Right renal cortex interstitium (tissue), 3 donors: ENCODE measurements around the gene RAB24. TPM values are rescaled to one million over a fixed set of nuclear protein-coding genes. Genes with fewer than 3 reads are reported as not detected.
"Not testable (repeated sequence)": the region's sequence is repeated elsewhere in the genome, so short reads cannot be mapped to it uniquely, and the experiment has no call there.

Experiments used
- DNase-seq, 3 donors: peaks; one replicate each; pipeline ENCODE4 v3.0.0-alpha.2; 2013; ENCODE audit warnings: low read depth in 3 of 3, low spot score in 2 of 3
- polyA plus RNA-seq, 3 donors: library from polyadenylated mRNA; unstranded; fragments of 120-200 nt; gene quantifications; one replicate each; pipeline ENCODE4 v1.2.1, GENCODE V29; 2013; ENCODE audit not compliant: insufficient read length in 3 of 3

RAB24 gene
- 10 to 100 TPM; 22.9 to 30.9 (median 25.7) TPM for polyA plus RNA-seq

DNA sequence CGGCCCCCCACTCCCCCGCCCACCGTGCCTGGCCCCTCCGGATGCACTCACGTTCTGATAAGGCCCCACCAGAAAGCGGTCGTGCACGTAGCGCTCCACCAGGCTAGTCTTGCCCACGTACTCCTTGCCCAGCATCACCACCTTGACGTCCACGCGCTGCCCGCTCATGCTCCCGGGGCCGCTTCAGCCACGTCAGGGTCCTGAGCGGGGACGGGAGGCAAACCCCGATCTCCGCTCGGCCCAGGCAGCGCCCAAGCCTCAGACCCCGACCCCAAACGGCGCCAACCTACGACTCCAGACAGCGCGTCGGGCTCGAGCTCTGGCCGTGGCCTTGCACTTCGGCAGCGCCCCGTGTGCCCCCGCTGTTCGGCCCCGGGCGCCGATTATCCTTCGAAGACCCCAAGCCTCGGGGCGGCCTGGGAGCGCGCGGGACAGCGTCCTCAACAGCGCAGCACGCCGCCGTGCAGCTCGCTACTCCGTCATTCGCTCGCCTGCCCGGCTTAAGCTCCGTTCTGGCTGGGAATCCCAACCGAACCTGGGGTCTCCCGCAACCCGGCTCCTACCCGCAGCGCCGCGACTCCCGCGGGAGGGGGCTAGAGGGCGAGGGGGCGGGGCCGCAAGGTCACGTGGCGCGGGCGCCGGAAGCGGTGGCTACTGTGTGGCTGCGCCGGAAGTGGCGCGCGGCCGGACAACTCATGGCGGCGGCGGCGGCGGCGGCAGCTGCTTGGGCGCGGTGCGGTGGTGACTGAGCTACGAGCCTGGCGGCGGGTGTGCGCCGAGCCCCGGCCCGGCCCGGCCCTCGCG lies at the start of gene RAB24, which contains the start of gene PRELID1:
Gene RAB24, minus strand, starts transcription at position 599 of the 804 bp plus-strand sequence. Its CDS starts 431 bp downstream, at position 168.
Gene PRELID1, plus strand, starts transcription at position 679 of the 804 bp plus-strand sequence. CDS start 187 bp downstream, outside the sequence.
- peak in 2 of 3 donors; percentile 58 to 72 for DNase-seq

DNA sequence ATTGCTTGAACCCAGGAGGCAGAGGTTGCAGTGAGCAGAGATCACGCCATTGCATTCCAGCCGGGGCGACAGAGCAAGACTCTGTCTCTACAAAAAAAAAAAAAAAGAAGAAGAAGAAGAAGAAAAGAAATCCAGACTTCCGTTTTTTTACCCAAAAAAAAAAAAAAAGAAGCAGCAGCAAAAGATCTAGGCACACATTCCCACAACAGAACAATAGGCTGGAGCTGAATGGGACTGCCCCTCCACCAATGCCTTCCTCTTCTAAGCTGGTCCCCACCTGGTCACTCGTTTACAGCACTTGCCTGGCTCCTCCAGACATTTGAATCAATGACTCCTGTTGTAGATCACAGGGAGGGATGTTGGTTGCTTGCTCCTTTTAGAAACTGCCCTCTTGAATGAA lies 49.6 kb upstream of the RAB24 start:
- no peak for DNase-seq

DNA sequence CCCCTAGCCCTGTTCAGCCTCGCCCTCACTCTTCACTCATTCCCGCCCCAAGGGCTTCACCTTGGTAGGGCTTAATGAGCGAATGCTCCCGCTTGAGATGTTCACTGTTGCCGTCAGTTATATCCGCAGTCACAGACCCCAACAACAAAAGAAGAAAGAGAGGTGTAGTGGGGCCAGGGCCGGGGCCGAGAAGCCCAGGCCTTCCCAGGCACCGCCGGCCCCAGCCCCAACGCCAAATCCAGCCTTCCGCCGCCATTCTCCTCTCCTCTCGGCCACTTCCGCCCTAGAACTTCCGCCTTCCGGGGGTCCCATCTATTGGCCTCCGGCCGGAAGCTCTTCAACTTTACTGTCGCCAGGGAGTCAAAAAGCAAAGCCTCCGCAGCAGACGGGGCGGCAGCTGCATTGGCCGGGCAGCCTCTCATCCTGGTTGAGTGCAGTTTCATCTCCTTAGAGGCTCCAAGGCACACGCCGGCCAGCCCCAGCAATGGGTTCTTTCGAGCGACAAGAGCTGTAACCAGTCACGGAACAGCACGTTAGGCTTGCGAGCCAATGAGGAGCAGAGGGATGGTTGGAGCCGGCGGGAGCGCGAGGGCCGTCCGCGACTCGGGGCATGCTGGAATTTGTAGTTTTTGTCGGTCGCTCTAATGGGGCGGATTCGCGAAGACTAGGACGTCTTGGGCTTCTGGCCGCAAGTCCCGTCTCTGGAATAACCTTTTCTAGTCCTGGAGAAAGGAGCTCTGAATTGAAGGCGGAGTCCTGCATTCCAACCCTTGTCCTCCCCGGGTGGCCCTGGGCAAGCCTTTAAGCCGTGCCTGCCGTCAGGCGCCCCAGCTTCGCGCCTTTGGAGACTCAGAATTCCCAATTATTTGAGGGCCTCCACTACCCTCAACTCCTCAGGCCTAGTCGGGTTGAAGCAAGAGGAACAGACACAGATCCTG lies 48.1 kb upstream of the RAB24 start, which contains the start of gene LMAN2:
Gene LMAN2, minus strand, starts transcription at position 277 of the 938 bp plus-strand sequence. Its CDS starts 21 bp downstream, at position 256.
- DNase-seq = peak; percentile 89 to 96 (median 90)

DNA sequence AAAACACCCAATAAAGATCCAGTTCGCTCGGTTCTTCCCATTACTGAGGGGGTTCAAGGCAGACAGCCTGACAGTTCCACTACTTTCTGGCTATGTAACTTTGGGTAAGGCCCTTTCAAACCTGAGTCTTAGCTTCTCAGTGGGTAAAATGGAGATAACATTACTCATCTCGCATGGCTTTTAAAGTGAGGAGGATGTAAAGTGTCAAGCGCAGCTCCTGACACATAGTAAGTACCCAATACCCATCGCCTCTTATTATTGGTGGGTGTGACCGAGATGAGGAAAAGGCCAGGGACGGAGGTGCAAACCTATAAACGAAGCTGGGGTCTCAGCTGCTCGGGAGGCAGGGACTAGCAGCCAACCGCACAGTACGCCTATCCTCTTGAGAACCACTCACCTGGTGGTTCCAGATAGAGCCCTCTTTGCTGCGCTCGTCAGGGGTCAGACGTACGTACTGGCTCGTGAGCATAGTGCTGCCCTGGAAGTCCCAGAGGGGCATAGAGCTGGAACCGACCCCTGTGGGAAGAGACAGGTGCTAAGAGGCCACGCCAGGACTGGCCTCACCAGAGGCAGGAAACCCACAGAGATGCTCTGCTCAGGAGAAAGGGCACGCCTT lies 47.4 kb upstream of the RAB24 start:
- DNase-seq = no peak

DNA sequence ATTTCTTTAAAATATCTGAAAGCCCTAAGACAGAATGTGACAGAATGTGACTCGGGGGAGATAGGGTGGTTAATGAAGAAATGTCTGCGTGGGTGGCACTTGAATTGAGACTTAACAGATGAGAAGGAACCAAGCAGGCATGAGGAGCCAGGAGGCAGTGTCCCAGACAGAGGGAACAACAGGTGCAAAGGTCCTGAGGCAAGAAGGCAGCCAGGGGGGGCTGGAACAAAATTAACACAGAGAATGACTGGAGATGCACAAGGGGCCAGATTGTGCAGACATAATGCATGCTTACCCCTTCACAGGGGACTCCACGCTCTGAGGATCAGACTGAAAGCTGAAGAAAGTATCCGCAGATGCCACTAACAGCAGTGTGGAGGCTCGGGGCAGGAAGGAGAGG lies 46.2 kb upstream of the RAB24 start:
- no peak for DNase-seq

DNA sequence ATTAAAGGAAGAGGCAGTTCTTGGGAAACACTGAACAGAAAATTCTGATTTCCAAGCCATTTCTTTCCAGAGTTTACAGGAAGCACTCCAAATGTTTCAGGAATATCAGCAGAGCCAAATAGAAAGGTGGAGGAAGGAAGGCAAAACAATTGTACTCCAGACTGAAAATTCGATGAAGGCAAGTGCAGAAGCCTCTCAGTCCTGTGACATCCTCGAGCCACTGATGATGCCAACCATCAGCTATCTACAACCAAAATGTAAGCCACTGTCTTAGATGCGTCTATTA lies 45.8 kb upstream of the RAB24 start:
- no peak for DNase-seq

DNA sequence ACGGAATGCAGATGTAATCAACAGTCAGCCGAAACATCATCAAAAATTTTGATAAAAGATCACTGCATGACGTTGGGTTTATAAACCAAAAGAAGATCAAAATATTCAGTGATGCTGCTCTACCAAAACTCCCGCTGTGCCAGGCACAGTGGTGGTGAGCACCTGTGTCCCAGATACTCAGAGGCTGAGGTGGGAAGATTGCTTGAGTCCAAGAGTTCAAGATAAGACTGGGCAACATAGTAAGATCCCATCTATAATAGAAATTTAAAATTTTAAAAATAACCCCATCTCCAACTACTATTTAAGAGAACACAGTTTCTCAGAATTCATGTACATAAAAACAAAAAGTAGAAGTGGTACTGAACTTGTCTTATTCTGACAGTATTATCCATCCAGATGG lies 44.2 kb upstream of the RAB24 start:
- DNase-seq = no peak

DNA sequence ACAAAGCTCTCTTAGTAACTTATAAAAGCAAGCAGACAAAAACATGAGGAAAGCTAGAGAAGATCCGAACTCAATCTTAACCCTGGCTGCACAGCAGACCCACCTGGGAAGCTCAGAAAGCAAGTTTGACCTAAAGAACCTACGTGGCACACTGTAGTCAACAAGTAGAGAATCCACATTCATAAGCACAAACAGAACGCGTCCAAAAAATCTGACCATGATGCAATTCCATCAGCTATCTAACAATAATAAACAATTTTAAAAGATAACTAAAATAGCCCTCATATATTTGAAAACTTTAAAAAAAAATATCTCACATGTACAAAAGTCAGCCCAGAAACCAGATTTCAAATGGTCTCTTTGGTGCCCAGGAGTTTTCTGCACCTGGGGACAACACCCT lies 43.3 kb upstream of the RAB24 start:
- DNase-seq = no peak

DNA sequence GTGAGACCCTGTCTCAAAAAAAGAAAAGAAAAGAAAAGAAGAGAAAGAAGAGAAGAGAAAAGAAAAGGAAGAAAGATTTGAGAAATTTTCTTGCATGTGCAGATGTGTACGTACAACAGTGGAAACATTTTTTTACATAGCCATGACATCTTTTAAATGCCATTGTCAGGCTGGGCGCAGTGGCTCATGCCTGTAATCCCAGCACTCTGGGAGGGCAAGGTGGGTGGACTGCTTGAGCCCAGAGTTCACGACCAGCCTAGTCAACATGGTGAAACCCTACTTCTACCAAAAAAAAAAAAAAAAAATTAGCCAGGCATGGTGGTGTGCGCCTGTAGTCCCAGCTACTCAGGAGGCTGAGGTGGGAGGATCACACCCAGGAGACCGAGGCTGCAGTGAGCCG lies 41.4 kb upstream of the RAB24 start:
- DNase-seq = no peak

DNA sequence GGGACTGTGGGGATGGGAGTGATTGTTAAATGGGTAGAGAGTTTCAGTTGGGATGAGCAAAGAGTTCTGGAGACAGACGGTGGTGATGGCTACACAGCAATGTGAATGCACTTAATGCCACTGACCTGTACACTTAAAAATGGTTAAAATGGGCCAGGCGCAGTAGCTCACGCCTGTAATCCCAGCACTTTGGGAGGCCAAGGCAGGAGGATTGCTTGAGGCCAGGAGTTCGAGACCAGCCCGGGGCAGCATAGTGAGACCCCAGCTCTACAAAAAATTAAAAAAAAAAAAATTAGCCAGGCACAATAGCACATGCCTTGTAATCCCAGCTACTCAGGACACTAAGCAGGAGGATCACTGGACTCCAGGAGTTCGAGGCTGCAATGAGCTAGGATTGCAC lies 40.3 kb upstream of the RAB24 start:
- no peak for DNase-seq

DNA sequence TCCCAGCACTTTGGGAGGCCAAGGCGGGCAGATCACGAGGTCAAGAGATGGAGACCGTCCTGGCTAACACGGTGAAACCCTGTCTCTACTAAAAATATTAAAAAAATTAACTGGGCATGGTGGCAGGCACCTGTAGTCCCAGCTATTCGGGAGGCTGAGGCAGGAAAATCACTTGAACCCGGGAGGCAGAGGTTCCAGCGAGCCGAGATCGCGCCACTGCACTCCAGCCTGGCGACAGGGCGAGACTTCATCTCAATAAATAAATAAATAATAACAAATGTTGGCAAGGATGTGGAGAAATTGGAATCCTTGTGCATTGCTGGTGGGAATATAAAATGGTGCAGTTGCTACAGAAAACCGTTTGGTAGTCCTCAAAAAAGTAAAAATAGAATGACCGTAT lies 39.5 kb upstream of the RAB24 start:
- not testable (repeated sequence) for DNase-seq

DNA sequence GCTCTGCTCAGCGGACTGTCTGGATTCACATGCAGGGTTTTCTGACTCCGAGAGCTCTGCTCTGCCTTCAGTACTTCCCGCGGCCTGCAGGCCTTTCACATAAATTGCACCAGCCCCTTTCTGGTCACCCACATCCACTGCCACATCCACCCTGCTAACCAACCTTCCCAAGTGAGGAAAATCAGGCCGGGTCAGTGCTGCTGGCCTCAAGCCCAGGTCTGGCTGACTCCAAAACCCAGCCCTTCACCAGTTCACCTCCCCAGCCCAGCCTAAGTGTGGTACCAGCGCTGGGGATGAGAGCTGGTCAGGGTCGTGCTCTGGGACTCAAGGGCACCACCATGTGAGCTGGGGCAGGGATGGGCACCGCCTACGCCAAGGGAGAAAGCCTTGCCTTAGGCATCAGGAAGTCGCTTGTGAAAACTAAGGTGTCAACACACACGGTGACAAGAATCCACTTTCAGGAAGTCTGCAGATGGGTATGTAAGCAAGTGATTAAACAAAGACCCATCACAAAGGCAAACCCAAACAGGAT lies 35.7 kb upstream of the RAB24 start:
- no peak for DNase-seq

DNA sequence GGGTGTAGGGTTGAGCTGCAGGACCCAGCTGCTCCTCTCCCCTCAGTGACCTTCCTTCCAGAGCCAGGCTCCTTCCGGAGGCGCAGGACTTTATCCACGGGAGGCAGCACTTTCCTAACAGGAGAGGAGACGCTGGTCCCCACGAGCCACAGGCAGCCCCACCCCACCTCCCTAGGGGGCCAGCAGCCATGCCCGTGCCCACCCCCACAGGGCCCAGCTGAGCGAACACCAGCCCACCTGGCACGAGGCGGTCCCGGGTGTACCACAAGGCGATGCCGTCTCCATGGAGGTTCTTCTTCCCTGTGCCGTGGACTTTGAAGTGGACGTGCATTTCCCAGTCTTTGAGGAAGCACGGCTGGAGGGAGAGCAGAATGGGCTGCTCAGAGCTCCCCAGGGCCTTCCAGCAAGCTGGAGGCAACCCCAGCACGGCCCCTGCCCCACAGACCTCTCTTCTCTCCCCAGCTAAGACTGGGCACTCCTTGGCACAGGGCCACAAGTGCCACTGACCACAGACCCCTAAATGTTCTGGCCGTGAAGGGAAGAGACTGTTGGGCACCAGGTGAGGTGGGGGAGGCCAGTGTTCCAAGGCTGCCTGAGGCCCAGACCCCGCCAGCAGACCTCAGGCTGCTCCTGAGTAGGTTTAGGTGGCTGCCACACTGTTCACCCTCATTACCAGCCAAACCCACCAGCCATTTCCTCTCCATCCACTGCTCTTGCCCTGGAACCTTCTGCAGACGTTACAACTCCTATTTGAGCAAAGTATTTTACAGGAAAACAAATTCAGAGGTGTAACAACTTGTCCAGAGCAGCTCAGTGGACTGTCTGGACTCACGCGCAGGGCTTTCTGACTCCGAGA lies 35.0 kb upstream of the RAB24 start:
- DNase-seq = no peak

DNA sequence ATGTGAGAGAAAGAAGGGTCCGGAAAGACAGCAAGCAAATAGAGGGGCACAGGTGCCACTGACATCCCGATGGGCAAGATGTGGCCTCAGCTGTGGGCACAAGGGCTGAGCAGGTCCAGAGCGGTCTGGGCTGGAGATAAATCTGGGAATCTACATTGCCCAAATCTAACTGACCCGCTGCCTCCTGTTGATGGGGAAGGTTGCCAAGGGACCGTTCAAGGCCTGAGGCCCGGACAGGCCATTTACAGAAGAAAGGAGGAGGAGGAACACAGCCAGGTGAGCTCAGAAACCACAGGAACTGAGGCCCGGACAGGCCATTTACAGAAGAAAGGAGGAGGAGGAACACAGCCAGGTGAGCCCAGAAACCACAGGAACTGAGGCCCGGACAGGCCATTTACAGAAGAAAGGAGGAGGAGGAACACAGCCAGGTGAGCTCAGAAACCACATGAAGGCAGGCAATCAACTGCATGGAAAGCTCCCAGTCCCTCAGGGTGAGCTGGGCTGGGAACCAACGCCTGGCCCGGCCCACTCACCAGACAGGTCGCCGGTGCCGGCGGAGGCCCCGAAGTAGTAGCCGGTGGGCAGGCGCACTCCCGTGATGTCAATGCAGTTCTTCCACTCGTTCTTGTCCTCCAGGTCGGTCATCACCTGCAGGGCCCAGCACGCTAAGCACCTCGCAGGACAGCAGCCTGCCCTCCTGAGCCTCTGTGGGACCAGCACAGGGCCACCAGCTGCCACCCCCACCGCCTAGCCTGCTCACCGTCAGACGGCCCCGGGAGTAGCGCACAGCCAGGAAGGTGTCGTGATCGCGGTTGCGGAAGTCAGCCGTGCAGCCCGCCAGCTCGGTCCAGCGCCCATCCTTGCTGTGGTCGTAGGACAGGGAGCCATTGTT lies 33.3 kb upstream of the RAB24 start:
- no peak for DNase-seq

DNA sequence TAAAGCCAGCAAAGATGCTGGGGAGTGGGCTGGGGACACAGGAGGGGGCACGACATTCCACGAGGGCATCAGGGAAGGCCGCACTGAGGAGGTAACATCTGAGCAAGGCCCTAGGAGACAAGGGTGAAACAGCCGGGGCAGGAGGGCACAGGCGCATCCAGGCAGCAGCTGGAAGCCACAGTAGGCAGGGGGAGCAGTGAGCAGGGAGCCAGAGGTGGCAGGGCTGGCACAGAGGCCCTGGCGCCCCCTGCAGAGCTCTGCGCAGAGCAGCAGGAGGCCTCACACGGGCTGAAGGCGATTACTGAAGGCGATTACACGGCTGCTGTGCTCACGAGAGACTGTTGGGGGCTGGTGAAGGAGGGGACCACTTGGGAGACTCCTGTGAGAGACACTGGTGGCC lies 32.6 kb upstream of the RAB24 start:
- no peak for DNase-seq

DNA sequence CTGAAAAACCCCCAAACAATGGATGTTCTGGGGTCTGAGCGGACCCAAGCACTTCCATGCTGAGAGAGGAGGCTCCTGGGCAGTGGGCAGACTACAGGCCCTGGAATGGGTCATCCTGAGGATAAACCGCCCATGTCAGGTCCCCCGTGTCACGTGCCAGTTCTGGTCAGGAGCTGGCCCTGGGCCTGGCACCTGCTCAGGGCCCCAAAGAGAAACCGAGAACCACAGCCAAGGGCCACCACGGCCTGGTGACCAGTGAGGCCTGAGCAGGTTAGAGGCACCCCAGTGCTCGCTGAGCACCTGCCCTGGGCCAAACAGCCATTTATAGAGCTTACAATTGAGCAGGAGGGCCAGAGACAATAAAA lies 32.2 kb upstream of the RAB24 start:
- DNase-seq = no peak

DNA sequence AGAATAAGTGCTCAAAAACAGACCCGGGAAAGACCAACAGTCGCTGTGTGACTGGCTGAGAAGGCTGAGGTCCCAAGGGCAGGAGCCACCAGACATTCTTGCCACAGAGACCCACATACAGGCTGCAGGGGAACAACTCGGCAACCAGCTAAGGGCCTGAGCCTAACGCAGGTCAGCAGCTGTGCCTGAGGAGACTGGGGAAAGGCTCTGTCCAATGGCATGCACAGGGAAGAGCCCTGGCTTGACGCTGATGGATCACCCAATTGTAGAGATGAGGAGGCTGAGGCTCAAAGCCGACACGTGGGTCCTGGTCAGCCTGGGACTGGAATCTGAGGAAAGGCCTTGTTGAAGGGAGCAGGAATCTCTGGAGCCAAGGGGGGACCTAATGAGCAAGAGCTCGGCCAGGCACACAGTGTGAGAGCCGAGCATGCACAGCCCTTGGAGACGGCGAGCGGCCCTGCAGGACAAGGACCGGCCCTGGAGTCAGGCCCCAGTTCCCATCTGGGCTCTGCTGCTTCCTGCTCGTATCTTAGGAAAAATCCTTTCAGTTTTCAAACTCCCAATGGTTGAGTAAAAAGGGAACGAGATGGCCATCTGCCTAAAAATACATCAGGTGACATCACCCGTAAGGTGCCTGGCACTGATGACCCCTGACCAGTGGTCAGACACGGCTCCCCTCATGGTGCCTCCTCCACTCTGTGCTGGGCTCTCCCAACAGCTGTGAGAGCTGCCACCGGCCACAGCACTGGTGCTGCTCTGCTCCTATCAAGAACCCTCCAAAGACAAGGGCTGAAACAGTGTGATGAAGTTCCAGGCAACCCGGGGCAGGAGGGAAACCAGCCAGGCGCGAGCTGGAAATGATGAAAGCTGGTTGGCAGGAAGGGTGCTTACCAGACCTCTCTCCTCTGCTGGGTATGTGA lies 31.5 kb upstream of the RAB24 start:
- no peak for DNase-seq

DNA sequence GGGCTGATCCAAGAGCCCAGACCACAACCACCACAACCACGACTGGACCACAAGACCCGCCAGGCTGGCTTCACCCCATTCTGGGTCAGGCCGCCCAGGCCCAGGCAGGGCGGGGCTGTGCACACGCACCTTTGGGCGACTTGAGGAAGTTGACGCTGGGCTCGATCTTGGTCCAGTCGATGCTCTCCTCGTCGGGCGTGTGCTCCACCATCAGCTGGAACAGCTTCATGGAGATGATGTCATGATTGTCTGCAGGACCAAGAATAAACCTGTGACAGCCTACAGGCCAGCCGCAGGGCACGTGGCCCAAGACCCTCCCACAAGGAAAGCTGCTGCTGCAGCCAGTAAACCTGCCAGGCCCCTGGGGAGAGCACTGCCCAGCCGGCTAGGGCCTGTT lies 30.6 kb upstream of the RAB24 start:
- DNase-seq = no peak
